AG10803 (cell line): ENCODE data around the gene UBR2.
A peak's percentile ranks its signal among the peaks of the same experiment; 100 is the strongest.

Experiments used
- DNase-seq: peaks from one replicate; pipeline ENCODE4 v3.0.0; 2010; ENCODE audit warnings: low read depth
- H3K4me3 ChIP-seq: 2 replicates; pipeline ENCODE4 v1.5.1; 2011; ENCODE audit warnings: mild to moderate bottlenecking, low read length, control low read depth
- CTCF ChIP-seq: conservative IDR thresholded peaks from 2 replicates; pipeline ENCODE4 v1.5.1; 2011; ENCODE audit warnings: mild to moderate bottlenecking, low read length, control low read depth, inconsistent platforms

Gene UBR2

GRCh38 chr6:42619963-42620362 lies 56.1 kb downstream of the UBR2 start:
- H3K4me3 ChIP-seq, result no peak overlapping the region
- TF ChIP-seq CTCF, result no peak
- DNase-seq, result no peak

DNA sequence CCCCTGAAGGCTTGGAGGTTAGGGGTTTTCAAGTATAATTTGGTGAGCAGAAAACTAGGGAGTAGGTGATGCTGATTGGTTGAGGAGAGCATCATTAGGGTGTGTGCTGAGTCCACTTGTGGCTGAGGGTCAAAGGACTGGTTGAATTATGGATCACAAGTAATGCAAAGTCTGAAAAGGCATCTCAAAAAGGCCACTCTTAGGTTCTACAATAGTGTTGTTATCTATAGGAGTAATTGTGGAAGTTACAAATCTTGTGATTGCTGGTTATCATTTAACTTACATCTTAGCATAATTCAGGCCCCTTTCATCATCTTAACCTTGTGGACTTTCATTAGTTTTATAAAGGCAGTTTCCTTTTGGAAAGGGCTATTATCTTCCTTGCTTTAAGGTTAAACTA lies 60.8 kb downstream of the UBR2 start:
- no peak for DNase-seq
- H3K4me3 ChIP-seq, result no peak overlapping the region

DNA sequence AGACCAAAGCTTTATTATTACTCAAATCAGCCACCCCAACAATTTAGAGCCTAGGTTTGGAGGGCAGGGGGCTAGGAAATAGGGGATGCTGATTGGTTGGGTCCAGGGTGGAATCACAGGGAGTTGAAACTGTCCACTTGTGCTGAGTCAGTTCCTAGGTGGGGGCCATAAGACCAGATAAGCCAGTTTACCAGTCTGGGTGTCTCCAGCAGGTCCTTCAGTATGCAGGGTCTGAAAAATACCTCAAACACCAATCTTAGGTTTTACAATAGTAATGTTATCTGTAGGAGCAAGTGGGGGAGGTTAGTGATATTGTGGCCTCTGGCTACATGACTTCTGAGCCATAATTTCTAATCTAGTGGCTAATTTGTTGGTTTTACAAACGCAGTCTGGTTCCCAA lies 63.2 kb downstream of the UBR2 start:
- TF ChIP-seq CTCF, result no peak
- no peak overlapping the region for H3K4me3 ChIP-seq
- DNase-seq, result no peak

More for the DNA sequence above, 60.8 kb downstream of the UBR2 start:
- no peak for TF ChIP-seq CTCF

GRCh38 chr6:42627674-42628073 lies 63.8 kb downstream of the UBR2 start:
- peak; percentile 40 for DNase-seq
- H3K4me3 ChIP-seq, result no peak overlapping the region
- no peak for TF ChIP-seq CTCF

DNA sequence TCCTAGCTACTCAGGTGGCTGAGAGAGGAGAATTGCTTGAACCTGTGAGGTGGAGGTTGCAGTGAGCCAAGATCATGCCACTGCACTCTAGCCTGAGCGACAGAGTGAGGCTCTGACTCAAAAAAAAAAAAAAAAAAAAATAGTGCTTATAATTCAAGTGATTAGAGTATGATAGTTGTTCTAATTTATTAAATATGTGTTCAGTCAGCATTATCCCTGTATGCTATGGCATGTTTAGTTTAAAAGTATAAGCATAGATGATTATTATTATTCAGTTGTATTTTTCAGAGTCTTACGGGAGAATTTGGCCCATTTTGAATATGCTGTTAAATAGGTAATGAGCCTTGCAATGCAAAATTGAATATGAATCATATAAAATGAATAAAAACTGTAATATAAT lies 64.8 kb downstream of the UBR2 start:
- no peak for DNase-seq
- no peak overlapping the region for H3K4me3 ChIP-seq
- no peak for TF ChIP-seq CTCF

DNA sequence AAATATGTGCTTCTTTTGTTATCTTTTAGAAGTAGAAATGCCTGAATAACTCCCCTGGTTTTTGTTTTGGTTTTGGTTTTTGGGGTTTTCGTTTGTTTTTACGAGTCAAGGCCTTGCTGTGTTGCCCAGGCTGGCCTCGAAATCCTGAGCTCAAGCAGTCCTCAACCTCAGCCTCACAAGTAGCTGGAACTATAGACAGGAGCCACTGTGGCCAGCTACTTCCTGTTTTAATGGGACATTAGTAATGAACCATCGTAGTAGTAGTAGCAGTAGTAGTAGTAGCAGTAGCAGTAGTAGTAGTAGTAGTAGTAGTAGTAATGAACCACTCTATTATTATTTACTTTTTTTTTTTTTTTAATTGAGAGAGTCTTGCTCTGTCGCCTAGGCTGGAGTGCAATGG lies 66.0 kb downstream of the UBR2 start:
- TF ChIP-seq CTCF, result no peak
- no peak for DNase-seq
- no peak overlapping the region for H3K4me3 ChIP-seq

GRCh38 chr6:42637681-42638080 lies 73.9 kb downstream of the UBR2 start:
- H3K4me3 ChIP-seq, result no peak overlapping the region
- no peak for DNase-seq
- TF ChIP-seq CTCF, result no peak
